Naive B cell (primary cell): ENCODE measurements around the gene ATF7IP. TPM values are rescaled to one million over a fixed set of nuclear protein-coding genes. Genes with fewer than 3 reads are reported as not detected.

Experiments used
- ATAC-seq, 2 donors: fragments of 150-1000 bp; cut with Tn5 transposase; 2 replicates each; pipeline ENCODE4 v1.10.0; 2021; ENCODE audit warnings: low read depth in 2 of 2, mild to moderate bottlenecking in 2 of 2, moderate library complexity in 2 of 2
- DNase-seq: peaks from one replicate; pipeline ENCODE4 v3.0.0; 2022
- H3K27ac Mint-ChIP-seq, 6 donors: one replicate each; pipeline ENCODE4 v1.8.0; 2020 to 2022; ENCODE audit warnings: mild to moderate bottlenecking in 6 of 6, mixed read lengths in 6 of 6, moderate library complexity in 5 of 6, inconsistent platforms in 2 of 6
- H3K27me3 Mint-ChIP-seq, 3 donors: one replicate each; pipeline ENCODE4 v1.8.0; 2021 to 2022; ENCODE audit warnings: mixed read lengths in 3 of 3, mild to moderate bottlenecking in 1 of 3
- H3K36me3 Mint-ChIP-seq, 2 donors: one replicate each; pipeline ENCODE4 v1.8.0; 2020 to 2022; ENCODE audit warnings: mixed read lengths in 2 of 2, inconsistent platforms in 1 of 2, mild to moderate bottlenecking in 1 of 2
- H3K4me1 Mint-ChIP-seq, 3 donors: one replicate each; pipeline ENCODE4 v1.8.0; 2020 to 2022; ENCODE audit warnings: mixed read lengths in 3 of 3, inconsistent platforms in 1 of 3, mild to moderate bottlenecking in 1 of 3, moderate library complexity in 1 of 3
- H3K4me3 Mint-ChIP-seq, 8 donors: one replicate each; pipeline ENCODE4 v1.8.0; 2020 to 2022; ENCODE audit warnings: mild to moderate bottlenecking in 8 of 8, mixed read lengths in 8 of 8, moderate library complexity in 8 of 8, inconsistent platforms in 2 of 8
- H3K9me3 Mint-ChIP-seq, 7 donors: one replicate each; pipeline ENCODE4 v1.8.0; 2020 to 2022; ENCODE audit warnings: mixed read lengths in 7 of 7, mild to moderate bottlenecking in 5 of 7, inconsistent platforms in 2 of 7, moderate library complexity in 1 of 7
- polyA plus RNA-seq, 6 donors: library from polyadenylated mRNA; unstranded; fragments of 300-500 nt; fragmentation: Illumina TruSeq; gene quantifications; one replicate each; pipeline ENCODE4 v1.2.3, GENCODE V29; 2021; ENCODE audit warnings: low read depth in 6 of 6

The ATF7IP gene
- polyA plus RNA-seq, 6 donors from 2014 or later, result 192 to 410 (median 247) TPM

- ATAC-seq, result no peak
These were observed 115.7 kb downstream of the ATF7IP start for GRCh38 chr12:14481201-14481600.

GRCh38 chr12:14482361-14482760 lies 116.9 kb downstream of the ATF7IP start:
- no peak for ATAC-seq
- Mint-ChIP-seq H3K36me3 (peaks cover 20 to 43% of the 10 kb centered on the region in 2 donors), H3K4me1 (peaks cover 0 to 4% (median 0%) of the 10 kb centered on the region in 3 donors), H3K9me3 (no peaks in the 10 kb centered on the region), H3K27ac (peak overlapping the region in 1 of 6 donors; percentile 44), H3K27me3 (no peaks in the 10 kb centered on the region), H3K4me3 (no peak overlapping the region)
- no peak for DNase-seq

More at GRCh38 chr12:14481201-14481600, 115.7 kb downstream of the ATF7IP start:
- Mint-ChIP-seq H3K27me3 (no peaks in the 10 kb centered on the region), H3K36me3 (peaks cover 12 to 37% of the 10 kb centered on the region in 2 donors), H3K4me1 (peaks cover 0 to 4% (median 0%) of the 10 kb centered on the region in 3 donors), H3K9me3 (no peaks in the 10 kb centered on the region), H3K4me3 (no peak overlapping the region), H3K27ac (no peak overlapping the region)
- DNase-seq, result no peak

GRCh38 chr12:14482886-14483285 lies 117.4 kb downstream of the ATF7IP start:
- Mint-ChIP-seq H3K4me1 (peaks cover 0 to 4% (median 0%) of the 10 kb centered on the region in 3 donors), H3K27ac (peak overlapping the region in 2 of 6 donors; percentile 44 to 64), H3K36me3 (peaks cover 22 to 40% of the 10 kb centered on the region in 2 donors), H3K27me3 (no peaks in the 10 kb centered on the region), H3K4me3 (no peak overlapping the region), H3K9me3 (no peaks in the 10 kb centered on the region)
- DNase-seq, result no peak
- no peak for ATAC-seq

GRCh38 chr12:14495326-14495725 lies 129.8 kb downstream of the ATF7IP start:
- DNase-seq, result no peak
- no peak for ATAC-seq
- no peak overlapping the region for H3K4me3 Mint-ChIP-seq
- H3K9me3 Mint-ChIP-seq, result no peaks in the 10 kb centered on the region
- H3K27me3 Mint-ChIP-seq, result no peaks in the 10 kb centered on the region
- H3K27ac Mint-ChIP-seq, result peak overlapping the region in 3 of 6 donors; percentile 34 to 79 (median 71)
- peaks cover 0 to 11% (median 0%) of the 10 kb centered on the region in 3 donors for H3K4me1 Mint-ChIP-seq
- peaks cover 31 to 32% of the 10 kb centered on the region in 2 donors for H3K36me3 Mint-ChIP-seq

GRCh38 chr12:14505626-14506596 lies 140.4 kb downstream of the ATF7IP start:
- Mint-ChIP-seq H3K9me3 (no peaks in the 10 kb centered on the region), H3K4me1 (peaks cover 0 to 3% (median 0%) of the 10 kb centered on the region in 3 donors), H3K4me3 (no peak overlapping the region), H3K27me3 (no peaks in the 10 kb centered on the region), H3K27ac (peak overlapping the region in 5 of 6 donors; percentile 19 to 90 (median 54)), H3K36me3 (peaks cover 0 to 11% of the 10 kb centered on the region in 2 donors)
- DNase-seq, result no peak
- no peak for ATAC-seq

- H3K4me3 Mint-ChIP-seq, result no peak overlapping the region
- DNase-seq (no peak), ATAC-seq (no peak)
- H3K9me3 Mint-ChIP-seq, result no peaks in the 10 kb centered on the region
- H3K36me3 Mint-ChIP-seq, result no peaks in the 10 kb centered on the region
- H3K4me1 Mint-ChIP-seq, result peaks cover 0 to 3% (median 0%) of the 10 kb centered on the region in 3 donors
- H3K27ac Mint-ChIP-seq, result peak overlapping the region in 2 of 6 donors; percentile 51 to 52
- H3K27me3 Mint-ChIP-seq, result no peaks in the 10 kb centered on the region
These were observed 145.1 kb downstream of the ATF7IP start for GRCh38 chr12:14510574-14510973.

GRCh38 chr12:14514154-14514842 lies 148.8 kb downstream of the ATF7IP start:
- peaks cover 0 to 6% (median 0%) of the 10 kb centered on the region in 7 donors for H3K9me3 Mint-ChIP-seq
- H3K27ac Mint-ChIP-seq, result no peak overlapping the region
- peaks cover 0 to under 1% of the 10 kb centered on the region in 2 donors for H3K36me3 Mint-ChIP-seq
- DNase-seq (no peak), ATAC-seq (peak; percentile 46 to 47)
- peaks cover 2 to 4% (median 3%) of the 10 kb centered on the region in 3 donors for H3K4me1 Mint-ChIP-seq
- H3K4me3 Mint-ChIP-seq, result no peak overlapping the region
- peaks cover 0 to 4% (median 0%) of the 10 kb centered on the region in 3 donors for H3K27me3 Mint-ChIP-seq

- Mint-ChIP-seq H3K36me3 (peaks cover 0 to 7% of the 10 kb centered on the region in 2 donors), H3K4me1 (peaks cover 3 to 5% (median 4%) of the 10 kb centered on the region in 3 donors), H3K9me3 (peaks cover 0 to 12% (median under 1%) of the 10 kb centered on the region in 7 donors), H3K4me3 (no peak overlapping the region), H3K27ac (no peak overlapping the region), H3K27me3 (peaks cover 0 to 4% (median 4%) of the 10 kb centered on the region in 3 donors)
- ATAC-seq (no peak), DNase-seq (no peak)
These were observed 149.5 kb downstream of the ATF7IP start for GRCh38 chr12:14514946-14515345.

GRCh38 chr12:14521822-14522221 lies 156.3 kb downstream of the ATF7IP start:
- Mint-ChIP-seq H3K36me3 (peaks cover 30 to 57% of the 10 kb centered on the region in 2 donors), H3K9me3 (peaks cover 22 to 66% (median 52%) of the 10 kb centered on the region in 7 donors), H3K27ac (no peak overlapping the region), H3K27me3 (peaks cover 0 to 5% (median 4%) of the 10 kb centered on the region in 3 donors), H3K4me3 (peak overlapping the region in 1 of 8 donors; percentile 59), H3K4me1 (peaks cover 0 to 5% (median 4%) of the 10 kb centered on the region in 3 donors)
- no peak for ATAC-seq
- DNase-seq, result no peak

GRCh38 chr12:14525964-14526363 lies 160.5 kb downstream of the ATF7IP start:
- ATAC-seq (no peak), DNase-seq (no peak)
- Mint-ChIP-seq H3K27me3 (peaks cover 0 to 14% (median 0%) of the 10 kb centered on the region in 3 donors), H3K9me3 (peaks cover 19 to 49% (median 41%) of the 10 kb centered on the region in 7 donors), H3K4me3 (no peak overlapping the region), H3K4me1 (no peaks in the 10 kb centered on the region), H3K36me3 (peaks cover 30 to 45% of the 10 kb centered on the region in 2 donors), H3K27ac (no peak overlapping the region)

GRCh38 chr12:14532152-14532551 lies 166.7 kb downstream of the ATF7IP start:
- no peak for ATAC-seq
- no peaks in the 10 kb centered on the region for H3K4me1 Mint-ChIP-seq
- peaks cover 0 to 4% (median 0%) of the 10 kb centered on the region in 7 donors for H3K9me3 Mint-ChIP-seq
- H3K27me3 Mint-ChIP-seq, result peaks cover 0 to 8% (median 3%) of the 10 kb centered on the region in 3 donors
- no peak for DNase-seq
- H3K27ac Mint-ChIP-seq, result no peak overlapping the region
- no peak overlapping the region for H3K4me3 Mint-ChIP-seq
- H3K36me3 Mint-ChIP-seq, result no peaks in the 10 kb centered on the region

GRCh38 chr12:14537088-14537487 lies 171.6 kb downstream of the ATF7IP start:
- Mint-ChIP-seq H3K4me3 (no peak overlapping the region), H3K9me3 (peaks cover 0 to 4% (median 0%) of the 10 kb centered on the region in 7 donors), H3K27ac (no peak overlapping the region), H3K36me3 (no peaks in the 10 kb centered on the region), H3K27me3 (peaks cover 0 to 3% (median 0%) of the 10 kb centered on the region in 3 donors), H3K4me1 (no peaks in the 10 kb centered on the region)
- DNase-seq (no peak), ATAC-seq (no peak)

GRCh38 chr12:14540801-14541462 lies 175.4 kb downstream of the ATF7IP start:
- Mint-ChIP-seq H3K4me1 (no peaks in the 10 kb centered on the region), H3K4me3 (no peak overlapping the region), H3K9me3 (peaks cover 0 to 2% (median 0%) of the 10 kb centered on the region in 7 donors), H3K36me3 (no peaks in the 10 kb centered on the region), H3K27me3 (peaks cover 0 to 6% (median 0%) of the 10 kb centered on the region in 3 donors), H3K27ac (peak overlapping the region in 1 of 6 donors; percentile 24)
- DNase-seq (no peak), ATAC-seq (no peak)
